HG03521 (cell line): ENCODE data around the gene LEFTY2.
"Not testable (repeated sequence)": the region's sequence is repeated elsewhere in the genome, so short reads cannot be mapped to it uniquely, and the experiment has no call there.

Source experiments
- ATAC-seq: cut with Tn5 transposase; IDR thresholded peaks from one replicate; pipeline ENCODE4 v1.9.1; 2021; ENCODE audit warnings: mild to moderate bottlenecking, moderate library complexity; ENCODE audit not compliant: unreplicated experiment

The LEFTY2 gene

DNA sequence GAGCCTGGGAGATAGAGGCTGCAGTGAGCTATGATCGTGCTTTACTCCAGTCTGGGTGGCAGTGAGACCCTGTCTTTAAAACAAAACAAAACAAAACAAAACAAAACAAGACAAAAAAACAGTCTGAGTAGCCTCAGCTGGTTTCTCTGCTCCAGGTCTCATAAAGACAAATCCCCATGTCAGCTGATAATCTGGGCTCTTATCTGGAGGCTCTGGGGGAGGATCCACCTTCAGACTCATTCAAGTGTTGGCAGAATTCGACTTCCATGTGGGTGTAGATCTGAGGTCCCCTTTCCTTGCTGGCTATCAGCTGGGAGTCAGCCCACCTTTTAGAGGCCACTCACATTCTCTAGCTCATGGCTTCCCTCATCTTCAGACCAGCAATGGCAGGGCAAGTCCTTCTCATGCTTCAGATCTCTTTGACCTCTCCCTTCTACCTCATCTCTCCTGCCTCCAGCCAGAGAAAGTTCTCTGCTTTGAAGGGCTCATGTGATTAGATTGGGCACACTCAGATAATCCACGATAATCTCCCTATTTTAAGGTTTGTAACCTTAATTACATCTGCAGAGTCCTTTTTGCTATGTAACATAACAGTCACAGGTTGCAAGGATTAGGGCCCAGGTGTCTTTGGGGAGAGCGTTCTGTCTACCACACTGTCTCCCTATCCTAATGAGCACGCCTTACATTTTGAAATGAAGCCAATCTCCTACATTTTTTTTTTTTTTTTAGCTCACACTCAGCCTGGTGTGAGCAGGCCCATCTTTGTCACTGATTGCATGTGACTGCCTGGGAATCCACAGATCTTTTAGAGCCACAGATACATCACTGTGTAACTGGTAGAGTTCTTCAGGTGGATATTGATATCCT, 9.5 kb downstream of the LEFTY2 start:
- ATAC-seq = no peak

DNA sequence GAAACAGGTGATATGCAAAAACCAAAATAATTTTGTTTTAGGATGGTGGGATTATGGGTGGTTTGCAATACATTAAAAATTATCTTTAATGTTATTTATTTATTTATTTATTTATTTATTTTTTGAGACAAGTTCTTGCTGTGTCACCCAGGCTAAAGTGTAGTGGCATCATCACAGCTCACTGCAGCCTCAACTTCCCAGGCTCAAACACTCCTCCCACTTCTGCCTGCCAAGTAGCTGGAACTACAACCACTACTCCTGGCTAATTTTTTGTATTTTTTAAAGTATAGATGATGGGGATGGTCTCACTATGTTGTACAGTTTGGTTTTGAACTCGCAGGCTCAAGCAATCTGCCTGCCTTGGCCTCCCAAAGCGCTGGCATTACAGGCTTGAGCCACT, 10.5 kb downstream of the LEFTY2 start:
- ATAC-seq = no peak

DNA sequence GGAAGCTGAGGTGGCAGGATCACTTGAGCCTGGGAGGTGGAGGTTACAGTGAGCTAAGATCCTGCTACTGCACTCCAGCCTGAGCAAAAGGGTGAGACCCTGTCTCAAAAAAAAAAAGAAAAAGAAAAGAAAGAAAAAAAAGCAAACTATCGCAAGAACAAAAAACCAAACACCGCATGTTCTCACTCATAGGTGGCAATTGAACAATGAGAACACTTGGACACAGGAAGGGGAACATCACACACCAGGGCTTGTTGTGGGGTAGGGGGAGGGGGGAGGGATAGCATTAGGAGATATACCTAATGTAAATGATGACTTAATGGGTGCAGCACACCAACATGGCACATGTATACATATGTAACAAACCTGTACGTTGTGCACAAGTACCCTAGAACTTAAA, 11.6 kb downstream of the LEFTY2 start:
- ATAC-seq = not testable (repeated sequence)

GRCh38 chr1:225928186-225929175, 12.5 kb downstream of the LEFTY2 start:
- ATAC-seq = no peak

DNA sequence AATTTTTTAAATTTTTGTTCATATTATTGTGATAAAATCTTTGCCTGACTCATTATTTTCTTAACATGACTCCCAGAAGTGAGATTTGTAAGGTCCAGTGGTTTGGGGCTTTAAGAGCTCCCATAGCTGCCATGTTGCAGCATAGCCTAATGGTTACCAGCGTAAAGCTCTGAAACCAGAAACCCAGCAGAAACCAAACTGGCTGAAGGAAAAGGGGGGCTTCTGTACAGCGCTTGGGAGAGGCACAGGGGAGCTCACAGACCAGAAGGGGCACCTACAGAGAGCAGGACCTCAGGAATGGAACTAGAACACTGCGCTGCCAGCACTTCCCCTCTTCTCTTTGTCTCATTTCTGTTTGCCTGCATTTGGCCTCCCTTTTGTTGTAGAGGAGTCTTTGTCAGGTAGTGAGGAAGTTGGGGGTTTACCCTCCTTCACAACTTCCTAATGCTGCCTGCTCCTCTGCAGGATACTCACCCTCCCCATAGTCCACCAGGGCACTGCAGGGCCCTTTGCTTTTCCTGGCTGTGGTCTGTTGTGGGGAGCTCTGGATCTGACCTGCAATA, 14.4 kb downstream of the LEFTY2 start:
- ATAC-seq = no peak

DNA sequence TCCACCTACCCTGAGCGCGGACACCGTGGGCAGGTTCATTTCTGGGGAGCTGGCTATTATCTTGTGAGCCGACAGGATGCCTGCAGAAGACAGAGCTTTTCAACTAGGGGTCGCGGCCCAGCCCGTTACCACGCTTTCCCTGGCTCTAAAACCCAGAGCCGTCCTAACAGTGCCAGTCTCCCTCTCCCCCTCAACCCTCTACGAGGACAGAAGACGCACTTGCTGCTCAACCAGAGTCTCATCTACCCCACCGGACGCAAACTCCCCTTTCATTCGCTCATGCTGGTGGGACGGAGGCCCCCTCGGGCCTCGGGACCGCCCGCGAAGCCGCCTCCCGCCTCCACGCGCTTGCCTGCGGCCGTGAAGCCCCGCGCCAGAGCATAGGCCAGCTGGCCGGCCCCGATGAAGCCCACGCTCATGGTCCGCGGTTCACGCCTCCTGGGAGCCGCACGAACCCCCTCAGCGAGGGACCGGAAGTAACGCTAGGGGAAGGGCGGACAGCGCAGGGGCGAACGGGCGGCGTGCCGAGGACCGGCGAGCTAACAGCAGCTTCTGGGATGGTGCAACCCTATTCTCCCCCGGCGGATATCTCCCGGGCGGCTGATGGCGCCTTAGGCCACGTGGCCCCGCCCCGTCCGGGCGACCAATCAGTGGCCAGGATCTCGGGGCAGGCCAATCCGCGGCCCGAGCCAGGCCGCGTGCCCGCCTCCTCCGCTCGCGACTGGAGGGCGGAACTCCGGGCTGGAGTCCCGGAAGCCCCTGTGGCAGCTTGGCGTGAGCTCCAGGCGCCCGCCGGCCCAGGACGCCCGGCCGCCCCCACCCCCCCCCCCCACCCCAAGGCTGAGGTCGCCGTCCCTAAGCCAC, 17.1 kb downstream of the LEFTY2 start, which contains the start of gene PYCR2:
Gene PYCR2 (minus strand): TSS at position 559 of the 864 bp plus-strand sequence. CDS start 140 bp downstream, at position 419.
- peak; percentile 97 for ATAC-seq

- no peak for ATAC-seq
Measured at GRCh38 chr1:225923381-225923691, 17.7 kb downstream of the LEFTY2 start.

GRCh38 chr1:225921734-225922709, 19.0 kb downstream of the LEFTY2 start:
- no peak for ATAC-seq

DNA sequence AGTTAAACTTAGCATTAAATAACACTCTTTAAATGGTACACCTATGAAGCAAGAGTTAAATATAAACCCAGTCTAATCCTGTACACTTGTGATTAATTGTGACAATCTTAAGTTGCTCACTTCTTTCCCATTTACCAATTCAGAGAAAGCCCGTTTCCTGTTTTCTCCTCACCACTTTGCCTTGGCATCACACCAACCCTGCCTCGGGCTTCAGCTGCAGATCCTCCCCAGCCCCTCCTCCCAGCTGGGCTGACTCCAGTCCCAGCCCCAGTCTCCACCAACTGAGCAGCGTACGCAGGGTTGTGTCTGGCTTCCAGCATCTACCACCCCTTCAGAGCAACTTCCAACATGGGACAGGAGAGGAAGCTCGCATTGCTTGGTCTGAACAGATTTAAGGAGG, 21.1 kb downstream of the LEFTY2 start:
- ATAC-seq = no peak

- no peak for ATAC-seq
Measured at GRCh38 chr1:225918280-225918679, 22.7 kb downstream of the LEFTY2 start.

DNA sequence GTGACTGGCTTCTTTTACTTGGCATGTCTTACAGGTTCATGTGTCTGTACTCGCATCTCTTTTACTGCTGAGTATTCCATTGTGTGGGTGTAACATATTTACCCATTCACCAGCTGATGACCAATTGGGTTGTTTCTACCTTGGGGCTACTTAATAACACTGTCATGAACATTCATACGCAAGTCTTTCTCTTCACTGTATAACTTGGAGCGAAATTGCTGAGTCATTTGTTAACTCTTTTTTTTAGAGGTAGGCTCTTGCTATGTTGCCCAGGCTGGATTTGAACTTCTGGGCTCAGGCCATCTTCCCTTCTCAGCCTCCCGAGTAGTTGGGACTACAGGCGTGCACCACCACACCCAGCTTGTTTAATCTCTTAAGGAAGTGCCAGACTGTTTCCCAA, 23.5 kb downstream of the LEFTY2 start:
- ATAC-seq = no peak

GRCh38 chr1:225917101-225917500, 23.9 kb downstream of the LEFTY2 start:
- ATAC-seq = no peak

- ATAC-seq = no peak
Measured at GRCh38 chr1:225915538-225915991, 25.5 kb downstream of the LEFTY2 start.

- ATAC-seq = no peak
Measured at GRCh38 chr1:225914947-225915346, 26.1 kb downstream of the LEFTY2 start.

DNA sequence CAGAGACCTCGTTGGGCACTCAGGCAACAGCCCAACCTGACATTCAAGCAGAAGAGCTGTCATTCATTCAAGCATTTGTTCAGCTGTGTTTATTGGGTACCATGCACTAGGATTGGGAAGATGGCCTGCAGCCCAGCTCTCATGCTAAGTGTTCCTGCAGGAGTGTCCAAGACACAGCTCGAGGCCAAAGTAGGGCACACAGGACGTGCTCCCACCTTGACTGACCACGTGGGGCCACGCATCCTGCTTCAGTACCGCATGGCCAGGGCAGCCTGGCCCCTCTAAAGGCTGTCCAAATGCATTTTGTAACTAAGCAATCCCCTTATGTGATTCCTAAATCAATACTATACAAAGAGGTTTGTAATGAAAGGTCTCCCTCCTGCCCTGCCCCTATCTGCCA, 26.6 kb downstream of the LEFTY2 start:
- ATAC-seq = no peak

DNA sequence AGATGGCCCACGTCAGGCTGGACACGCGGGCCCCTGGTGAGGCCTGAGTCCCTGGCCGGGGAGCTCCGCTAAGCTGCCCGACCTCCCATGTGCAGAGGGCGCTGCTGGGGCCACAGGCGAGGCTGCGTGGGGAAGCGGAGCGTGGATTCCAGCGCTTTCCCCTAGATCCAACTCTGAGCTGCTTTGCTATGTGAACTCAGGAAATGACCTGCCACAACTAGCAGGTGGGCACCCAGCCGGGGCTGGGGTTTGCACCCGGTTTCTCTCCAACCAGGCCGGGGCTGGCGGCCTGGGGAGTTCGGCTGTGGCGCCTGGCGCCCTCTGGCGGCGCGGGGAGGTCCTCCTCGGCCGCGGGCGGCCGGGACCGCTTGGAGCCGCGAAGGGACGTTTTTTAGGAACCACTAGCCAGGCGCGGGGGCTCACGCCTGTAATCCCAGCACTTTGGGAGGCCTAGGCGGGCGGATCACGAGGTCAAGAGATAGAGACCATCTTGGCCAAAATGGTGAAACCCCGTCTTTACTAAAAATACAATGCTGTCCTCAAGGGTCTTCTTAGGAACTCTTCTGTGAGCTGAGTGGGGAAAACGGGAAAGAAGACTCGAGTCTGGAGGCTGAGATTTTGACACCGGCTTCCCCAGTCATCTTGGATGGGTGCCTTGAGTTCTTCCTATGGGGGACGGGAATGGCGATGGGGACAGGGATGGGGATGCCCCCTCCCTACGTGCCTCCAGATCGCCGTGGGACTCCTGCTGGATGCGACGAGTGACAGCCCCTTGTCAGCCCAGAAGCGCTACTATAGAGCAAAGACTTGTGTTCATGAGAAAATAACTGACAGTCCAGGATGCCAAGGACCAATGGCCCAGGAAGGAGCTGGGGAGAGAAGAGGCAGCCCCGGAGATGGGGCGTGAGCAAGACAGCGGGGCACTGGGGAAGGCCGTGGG, 29.6 kb downstream of the LEFTY2 start:
- ATAC-seq = peak; percentile 64

GRCh38 chr1:225909477-225909876, 31.5 kb downstream of the LEFTY2 start:
- ATAC-seq = no peak

- ATAC-seq = no peak
Measured at GRCh38 chr1:225908773-225909172, 32.2 kb downstream of the LEFTY2 start.
